GM23338 (cell line): ENCODE results near the gene KRT15. TPM values are rescaled to one million over a fixed set of nuclear protein-coding genes. Genes with fewer than 3 reads are reported as not detected.

Source experiments
- ATAC-seq: fragments of 200-7000 bp; cut with Tn5 transposase; 3 replicates; pipeline ENCODE4 v1.9.1; 2020
- DNase-seq: peaks from one replicate; pipeline ENCODE4 v3.0.0-alpha.2; 2015; ENCODE audit warnings: low spot score
- H2AFZ ChIP-seq: fragments of 200-600 bp; sonication (generic); 2 replicates; pipeline ENCODE4 v1.8.0; 2016; ENCODE audit warnings: antibody characterized with exemption, mild to moderate bottlenecking, moderate library complexity
- H3F3A ChIP-seq: fragments of 200-600 bp; sonication (generic); replicated peaks from 2 replicates; pipeline ENCODE4 v1.8.0; 2017; ENCODE audit warnings: antibody characterized with exemption, mixed run types, low read depth
- H3K27ac ChIP-seq: fragments of 200-600 bp; sonication (generic); 2 replicates; pipeline ENCODE4 v1.6.1; 2016; ENCODE audit warnings: low read depth
- H3K27me3 ChIP-seq: fragments of 200-600 bp; sonication (generic); 2 replicates; pipeline ENCODE4 v1.8.0; 2016; ENCODE audit warnings: mild to moderate bottlenecking, mixed run types, moderate library complexity; ENCODE audit not compliant: insufficient read depth
- H3K36me3 ChIP-seq: fragments of 200-600 bp; sonication (generic); 2 replicates; pipeline ENCODE4 v1.8.0; 2016; ENCODE audit warnings: mild to moderate bottlenecking; ENCODE audit not compliant: insufficient read depth
- H3K4me1 ChIP-seq: fragments of 200-600 bp; sonication (generic); 2 replicates; pipeline ENCODE4 v1.8.0; 2016; ENCODE audit warnings: mild to moderate bottlenecking, moderate library complexity; ENCODE audit not compliant: insufficient read depth
- H3K4me2 ChIP-seq: fragments of 200-600 bp; sonication (generic); 2 replicates; pipeline ENCODE4 v1.7.1; 2017; ENCODE audit warnings: mixed run types
- H3K4me3 ChIP-seq: fragments of 200-600 bp; sonication (generic); 2 replicates; pipeline ENCODE4 v1.6.1; 2016; ENCODE audit warnings: mixed run types
- H3K79me2 ChIP-seq: fragments of 200-600 bp; sonication (generic); replicated peaks from 2 replicates; pipeline ENCODE4 v1.8.0; 2017; ENCODE audit warnings: mild to moderate bottlenecking; ENCODE audit not compliant: insufficient read depth
- H3K9me2 ChIP-seq: fragments of 200-600 bp; sonication (generic); 2 replicates; pipeline ENCODE4 v1.8.0; 2017; ENCODE audit not compliant: insufficient read depth
- H4K20me1 ChIP-seq: fragments of 200-600 bp; sonication (generic); replicated peaks from 2 replicates; pipeline ENCODE4 v1.8.0; 2017; ENCODE audit warnings: mild to moderate bottlenecking; ENCODE audit not compliant: insufficient read depth
- H3K27ac Mint-ChIP-seq: 2 replicates; pipeline ENCODE4 v1.8.0; 2020; ENCODE audit warnings: inconsistent platforms, mild to moderate bottlenecking, moderate library complexity, mixed read lengths
- H3K27me3 Mint-ChIP-seq: 3 replicates; pipeline ENCODE4 v1.8.0; 2022; ENCODE audit warnings: low read depth, mild to moderate bottlenecking, moderate library complexity, mixed read lengths, inconsistent platforms; ENCODE audit not compliant: insufficient read depth, poor library complexity
- H3K36me3 Mint-ChIP-seq: 3 replicates; pipeline ENCODE4 v1.8.0; 2021; ENCODE audit warnings: low read depth, mild to moderate bottlenecking, inconsistent platforms, moderate library complexity, mixed read lengths
- H3K4me1 Mint-ChIP-seq: 3 replicates; pipeline ENCODE4 v1.8.0; 2020; ENCODE audit warnings: mild to moderate bottlenecking, inconsistent platforms, mixed read lengths
- H3K4me3 Mint-ChIP-seq: 3 replicates; pipeline ENCODE4 v1.8.0; 2021; ENCODE audit warnings: moderate library complexity, mild to moderate bottlenecking, inconsistent platforms, mixed read lengths
- H3K9me3 Mint-ChIP-seq: 3 replicates; pipeline ENCODE4 v1.8.0; 2020; ENCODE audit warnings: moderate library complexity, mild to moderate bottlenecking, inconsistent platforms, mixed read lengths
- NANOG ChIP-seq: IDR thresholded peaks from 2 replicates; pipeline ENCODE4 v1.6.1; 2016; ENCODE audit warnings: antibody characterized with exemption, borderline replicate concordance
- POLR2AphosphoS5 ChIP-seq: IDR thresholded peaks from 2 replicates; pipeline ENCODE4 v1.6.1; 2016; ENCODE audit warnings: antibody characterized with exemption, low read depth
- ZNF331 ChIP-seq: fragments of 250-450 bp; sonication (Bioruptor Pico); IDR thresholded peaks from 2 replicates; pipeline ENCODE4 v1.5.0; 2020; ENCODE audit warnings: low read depth, mild to moderate bottlenecking, moderate library complexity
- polyA plus RNA-seq: library from polyadenylated mRNA; unstranded; fragments of >200 nt; fragmentation: Nextera tagmentation; extraction: Ambion mirVana; gene quantifications from 2 replicates; pipeline ENCODE4 v1.2.1, GENCODE V29; 2016
- total RNA-seq: library from RNA; depleted of rRNA; stranded (reverse); fragments of >200 nt; shearing (Covaris generic); gene quantifications from 2 replicates; pipeline ENCODE4 v1.2.3, GENCODE V29; 2014
- TF ChIP-seq, protein P1 (sequence below): fragments of 250-450 bp; sonication (Bioruptor Pico); IDR thresholded peaks from 2 replicates; pipeline ENCODE4 v1.5.0; 2020; ENCODE audit warnings: mild to moderate bottlenecking, moderate library complexity
- TF ChIP-seq, protein P2 (sequence below): IDR thresholded peaks from 2 replicates; pipeline ENCODE4 v1.6.1; 2016; ENCODE audit warnings: antibody characterized with exemption

Gene KRT15
- total and polyA plus RNA-seq, 2 experiments from 2014 or later, result 0.03 TPM; not detected in 1

DNA sequence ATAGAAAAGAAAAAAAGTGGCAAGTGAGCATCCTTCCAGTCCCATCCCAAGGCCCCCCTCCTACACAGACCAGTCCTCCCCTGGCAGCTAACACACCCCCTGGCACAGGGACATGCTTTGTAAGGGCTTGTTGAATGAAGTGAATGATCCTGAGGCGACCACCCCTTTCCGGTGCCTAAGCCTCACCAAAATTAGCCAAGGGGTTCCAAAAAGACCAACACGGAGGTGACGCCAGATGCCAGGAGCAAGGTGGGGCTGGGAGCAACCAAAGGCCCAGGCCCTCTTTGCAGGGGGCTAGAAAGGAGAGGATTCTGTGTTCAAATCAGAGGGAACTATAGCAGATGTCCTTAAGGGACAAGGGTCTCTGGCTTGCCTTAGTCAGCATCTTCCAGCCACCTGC lies 43.3 kb downstream of the KRT15 start:
- H3F3A ChIP-seq, result no peaks in the 10 kb centered on the region
- H3K4me3 ChIP-seq, result no peak overlapping the region
- Mint-ChIP-seq H3K36me3 (no peaks in the 10 kb centered on the region), H3K4me1 (no peaks in the 10 kb centered on the region), H3K27ac (no peak overlapping the region), H3K4me3 (no peak overlapping the region), H3K9me3 (peaks cover 9% of the 10 kb centered on the region; the same call in 1 of the 3 replicates), H3K27me3 (peaks cover 2% of the 10 kb centered on the region)
- H3K36me3 ChIP-seq, result no peaks in the 10 kb centered on the region
- H3K4me1 ChIP-seq, result no peaks in the 10 kb centered on the region
- H3K4me2 ChIP-seq, result no peak overlapping the region
- H3K9me2 ChIP-seq, result no peaks in the 10 kb centered on the region; the same call in 1 of the 2 replicates
- ATAC-seq (no peak), DNase-seq (no peak)
- H2AFZ ChIP-seq, result no peak overlapping the region
- no peaks in the 10 kb centered on the region for H4K20me1 ChIP-seq
- no peak overlapping the region for H3K27ac ChIP-seq
- no peaks in the 10 kb centered on the region for H3K27me3 ChIP-seq
- no peaks in the 10 kb centered on the region for H3K79me2 ChIP-seq
- TF ChIP-seq POLR2AphosphoS5, result no peak

DNA sequence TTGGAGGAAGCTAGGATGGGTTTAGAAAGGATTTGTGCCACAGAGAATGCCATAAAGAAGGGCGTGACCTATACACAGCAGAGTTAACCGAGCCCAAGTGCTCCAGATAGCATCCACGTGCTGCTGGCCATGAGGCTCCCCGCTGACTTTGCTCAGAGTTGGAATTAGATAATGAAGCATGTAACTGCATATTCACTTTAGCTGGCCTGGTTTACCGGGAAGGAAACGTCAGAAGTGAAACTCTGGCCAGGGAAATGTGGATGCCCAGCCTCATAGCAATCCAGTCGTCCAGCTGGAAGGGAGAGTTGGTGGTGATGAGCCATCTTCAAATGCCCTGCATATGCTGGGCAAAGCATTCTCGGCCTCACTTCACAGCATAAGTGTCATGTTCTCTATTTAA lies 43.8 kb downstream of the KRT15 start:
- H3K4me3 Mint-ChIP-seq, result no peak overlapping the region
- H3K79me2 ChIP-seq, result no peaks in the 10 kb centered on the region
- H3K4me3 ChIP-seq, result no peak overlapping the region
- H2AFZ ChIP-seq, result no peak overlapping the region
- no peaks in the 10 kb centered on the region for H4K20me1 ChIP-seq
- no peaks in the 10 kb centered on the region for H3K36me3 Mint-ChIP-seq
- no peak for ATAC-seq
- H3K27ac Mint-ChIP-seq, result no peak overlapping the region
- H3K27me3 Mint-ChIP-seq, result peaks cover 2% of the 10 kb centered on the region
- no peaks in the 10 kb centered on the region for H3K4me1 ChIP-seq
- no peak overlapping the region for H3K4me2 ChIP-seq
- H3K27ac ChIP-seq, result no peak overlapping the region
- H3K4me1 Mint-ChIP-seq, result no peaks in the 10 kb centered on the region
- TF ChIP-seq NANOG (no peak), ZNF331 (CRISPR knock-in tag) (no peak)
- TF ChIP-seq, protein P1, sequence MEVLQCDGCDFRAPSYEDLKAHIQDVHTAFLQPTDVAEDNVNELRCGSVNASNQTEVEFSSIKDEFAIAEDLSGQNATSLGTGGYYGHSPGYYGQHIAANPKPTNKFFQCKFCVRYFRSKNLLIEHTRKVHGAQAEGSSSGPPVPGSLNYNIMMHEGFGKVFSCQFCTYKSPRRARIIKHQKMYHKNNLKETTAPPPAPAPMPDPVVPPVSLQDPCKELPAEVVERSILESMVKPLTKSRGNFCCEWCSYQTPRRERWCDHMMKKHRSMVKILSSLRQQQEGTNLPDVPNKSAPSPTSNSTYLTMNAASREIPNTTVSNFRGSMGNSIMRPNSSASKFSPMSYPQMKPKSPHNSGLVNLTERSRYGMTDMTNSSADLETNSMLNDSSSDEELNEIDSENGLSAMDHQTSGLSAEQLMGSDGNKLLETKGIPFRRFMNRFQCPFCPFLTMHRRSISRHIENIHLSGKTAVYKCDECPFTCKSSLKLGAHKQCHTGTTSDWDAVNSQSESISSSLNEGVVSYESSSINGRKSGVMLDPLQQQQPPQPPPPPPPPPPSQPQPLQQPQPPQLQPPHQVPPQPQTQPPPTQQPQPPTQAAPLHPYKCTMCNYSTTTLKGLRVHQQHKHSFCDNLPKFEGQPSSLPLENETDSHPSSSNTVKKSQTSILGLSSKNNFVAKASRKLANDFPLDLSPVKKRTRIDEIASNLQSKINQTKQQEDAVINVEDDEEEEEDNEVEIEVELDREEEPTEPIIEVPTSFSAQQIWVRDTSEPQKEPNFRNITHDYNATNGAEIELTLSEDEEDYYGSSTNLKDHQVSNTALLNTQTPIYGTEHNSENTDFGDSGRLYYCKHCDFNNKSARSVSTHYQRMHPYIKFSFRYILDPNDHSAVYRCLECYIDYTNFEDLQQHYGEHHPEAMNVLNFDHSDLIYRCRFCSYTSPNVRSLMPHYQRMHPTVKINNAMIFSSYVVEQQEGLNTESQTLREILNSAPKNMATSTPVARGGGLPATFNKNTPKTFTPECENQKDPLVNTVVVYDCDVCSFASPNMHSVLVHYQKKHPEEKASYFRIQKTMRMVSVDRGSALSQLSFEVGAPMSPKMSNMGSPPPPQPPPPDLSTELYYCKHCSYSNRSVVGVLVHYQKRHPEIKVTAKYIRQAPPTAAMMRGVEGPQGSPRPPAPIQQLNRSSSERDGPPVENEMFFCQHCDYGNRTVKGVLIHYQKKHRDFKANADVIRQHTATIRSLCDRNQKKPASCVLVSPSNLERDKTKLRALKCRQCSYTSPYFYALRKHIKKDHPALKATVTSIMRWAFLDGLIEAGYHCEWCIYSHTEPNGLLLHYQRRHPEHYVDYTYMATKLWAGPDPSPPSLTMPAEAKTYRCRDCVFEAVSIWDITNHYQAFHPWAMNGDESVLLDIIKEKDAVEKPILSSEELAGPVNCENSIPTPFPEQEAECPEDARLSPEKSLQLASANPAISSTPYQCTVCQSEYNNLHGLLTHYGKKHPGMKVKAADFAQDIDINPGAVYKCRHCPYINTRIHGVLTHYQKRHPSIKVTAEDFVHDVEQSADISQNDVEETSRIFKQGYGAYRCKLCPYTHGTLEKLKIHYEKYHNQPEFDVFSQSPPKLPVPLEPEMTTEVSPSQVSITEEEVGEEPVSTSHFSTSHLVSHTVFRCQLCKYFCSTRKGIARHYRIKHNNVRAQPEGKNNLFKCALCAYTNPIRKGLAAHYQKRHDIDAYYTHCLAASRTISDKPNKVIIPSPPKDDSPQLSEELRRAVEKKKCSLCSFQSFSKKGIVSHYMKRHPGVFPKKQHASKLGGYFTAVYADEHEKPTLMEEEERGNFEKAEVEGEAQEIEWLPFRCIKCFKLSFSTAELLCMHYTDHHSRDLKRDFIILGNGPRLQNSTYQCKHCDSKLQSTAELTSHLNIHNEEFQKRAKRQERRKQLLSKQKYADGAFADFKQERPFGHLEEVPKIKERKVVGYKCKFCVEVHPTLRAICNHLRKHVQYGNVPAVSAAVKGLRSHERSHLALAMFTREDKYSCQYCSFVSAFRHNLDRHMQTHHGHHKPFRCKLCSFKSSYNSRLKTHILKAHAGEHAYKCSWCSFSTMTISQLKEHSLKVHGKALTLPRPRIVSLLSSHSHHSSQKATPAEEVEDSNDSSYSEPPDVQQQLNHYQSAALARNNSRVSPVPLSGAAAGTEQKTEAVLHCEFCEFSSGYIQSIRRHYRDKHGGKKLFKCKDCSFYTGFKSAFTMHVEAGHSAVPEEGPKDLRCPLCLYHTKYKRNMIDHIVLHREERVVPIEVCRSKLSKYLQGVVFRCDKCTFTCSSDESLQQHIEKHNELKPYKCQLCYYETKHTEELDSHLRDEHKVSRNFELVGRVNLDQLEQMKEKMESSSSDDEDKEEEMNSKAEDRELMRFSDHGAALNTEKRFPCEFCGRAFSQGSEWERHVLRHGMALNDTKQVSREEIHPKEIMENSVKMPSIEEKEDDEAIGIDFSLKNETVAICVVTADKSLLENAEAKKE, result no peak
- TF ChIP-seq, protein P2, sequence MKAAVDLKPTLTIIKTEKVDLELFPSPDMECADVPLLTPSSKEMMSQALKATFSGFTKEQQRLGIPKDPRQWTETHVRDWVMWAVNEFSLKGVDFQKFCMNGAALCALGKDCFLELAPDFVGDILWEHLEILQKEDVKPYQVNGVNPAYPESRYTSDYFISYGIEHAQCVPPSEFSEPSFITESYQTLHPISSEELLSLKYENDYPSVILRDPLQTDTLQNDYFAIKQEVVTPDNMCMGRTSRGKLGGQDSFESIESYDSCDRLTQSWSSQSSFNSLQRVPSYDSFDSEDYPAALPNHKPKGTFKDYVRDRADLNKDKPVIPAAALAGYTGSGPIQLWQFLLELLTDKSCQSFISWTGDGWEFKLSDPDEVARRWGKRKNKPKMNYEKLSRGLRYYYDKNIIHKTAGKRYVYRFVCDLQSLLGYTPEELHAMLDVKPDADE, result no peak
- no peaks in the 10 kb centered on the region for H3F3A ChIP-seq
- no peaks in the 10 kb centered on the region for H3K36me3 ChIP-seq
- no peaks in the 10 kb centered on the region for H3K27me3 ChIP-seq
- DNase-seq, result no peak
- peaks cover 9% of the 10 kb centered on the region; the same call in 1 of the 3 replicates for H3K9me3 Mint-ChIP-seq
- no peaks in the 10 kb centered on the region; the same call in 1 of the 2 replicates for H3K9me2 ChIP-seq
